ENCODE measurements around the gene TAOK1.

The TAOK1 gene

GRCh38 chr17:29412780-29413565 is 22.8 kb downstream of the TAOK1 start:
- H3K27me3 ChIP-seq (ENCODE audit: insufficient read depth, poor library complexity, severe bottlenecking), result no peaks in the 10 kb centered on the region
- TF ChIP-seq GABPA (IDR thresholded peaks at IDR 0.05; ENCODE audit: low read depth) (no peak), SPI1 (IDR thresholded peaks at IDR 0.05; ENCODE audit: borderline replicate concordance, low read depth) (no peak), POLR2AphosphoS5 (IDR thresholded peaks at IDR 0.05; ENCODE audit: low read depth) (no peak), CTCF (IDR thresholded peaks at IDR 0.05; ENCODE audit: insufficient read depth, low read length) (no peak), REST (IDR thresholded peaks at IDR 0.05; ENCODE audit: insufficient replicate concordance, low read depth) (no peak)
- DNase-seq (ENCODE audit: low read depth in 1 of 2, low spot score in 1 of 2), result no peak
- H3K4me3 ChIP-seq (replicated peaks; ENCODE audit: insufficient read depth, low read length), result no peak overlapping the region
- no peak overlapping the region for H3K27ac ChIP-seq (replicated peaks)

GRCh38 chr17:29420128-29420527 is 30.0 kb downstream of the TAOK1 start:
- Histone ChIP-seq H3K27ac (replicated peaks) (no peak overlapping the region), H3K27me3 (ENCODE audit: insufficient read depth, poor library complexity, severe bottlenecking) (no peaks in the 10 kb centered on the region), H3K4me3 (replicated peaks; ENCODE audit: insufficient read depth, low read length) (no peak overlapping the region)
- TF ChIP-seq POLR2AphosphoS5 (IDR thresholded peaks at IDR 0.05; ENCODE audit: low read depth), result no peak
- no peak for TF ChIP-seq CTCF (IDR thresholded peaks at IDR 0.05; ENCODE audit: insufficient read depth, low read length)
- no peak for TF ChIP-seq GABPA (IDR thresholded peaks at IDR 0.05; ENCODE audit: low read depth)
- TF ChIP-seq REST (IDR thresholded peaks at IDR 0.05; ENCODE audit: insufficient replicate concordance, low read depth), result no peak
- no peak for TF ChIP-seq SPI1 (IDR thresholded peaks at IDR 0.05; ENCODE audit: borderline replicate concordance, low read depth)
- no peak for DNase-seq (ENCODE audit: low read depth in 1 of 2, low spot score in 1 of 2)

GRCh38 chr17:29430275-29430674 is 40.1 kb downstream of the TAOK1 start:
- no peaks in the 10 kb centered on the region for H3K27me3 ChIP-seq (ENCODE audit: insufficient read depth, poor library complexity, severe bottlenecking)
- H3K4me3 ChIP-seq (replicated peaks; ENCODE audit: insufficient read depth, low read length), result no peak overlapping the region
- TF ChIP-seq GABPA (IDR thresholded peaks at IDR 0.05; ENCODE audit: low read depth), result no peak
- TF ChIP-seq POLR2AphosphoS5 (IDR thresholded peaks at IDR 0.05; ENCODE audit: low read depth), result no peak
- TF ChIP-seq CTCF (IDR thresholded peaks at IDR 0.05; ENCODE audit: insufficient read depth, low read length), result no peak
- no peak for TF ChIP-seq REST (IDR thresholded peaks at IDR 0.05; ENCODE audit: insufficient replicate concordance, low read depth)
- no peak for TF ChIP-seq SPI1 (IDR thresholded peaks at IDR 0.05; ENCODE audit: borderline replicate concordance, low read depth)
- no peak for DNase-seq (ENCODE audit: low read depth in 1 of 2, low spot score in 1 of 2)
- no peak overlapping the region for H3K27ac ChIP-seq (replicated peaks)

Data from HL-60 (cell line).